ENCODE results near the gene FAM20A. TPM values are rescaled to one million over a fixed set of nuclear protein-coding genes. Genes with fewer than 3 reads are reported as not detected.
"Not testable (repeated sequence)": the region's sequence is repeated elsewhere in the genome, so short reads cannot be mapped to it uniquely, and the experiment has no call there.

Gene FAM20A
- total RNA-seq, 2 donors from 2014 or later: under 0.01 to 1.3 TPM

DNA sequence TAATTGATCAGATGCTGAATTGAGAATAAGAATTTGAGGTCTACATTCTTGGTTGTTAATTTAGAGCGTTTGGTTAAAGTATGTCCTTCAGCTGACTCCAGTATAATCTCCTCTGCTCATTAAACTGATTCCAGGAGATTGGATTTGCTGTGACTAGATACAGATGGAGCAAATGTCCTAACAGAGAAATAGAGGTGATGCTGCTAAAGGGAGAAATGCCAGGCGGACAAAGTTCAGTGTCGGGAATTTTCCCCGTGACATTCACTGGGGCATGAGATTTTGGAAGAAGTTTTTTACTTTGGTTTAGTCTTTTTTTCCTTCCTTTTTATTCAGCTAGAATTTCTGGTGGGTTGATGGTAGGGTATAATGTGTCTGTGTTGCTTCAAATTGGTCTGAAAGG, 69.9 kb downstream of the FAM20A start:
- Histone ChIP-seq H3K9me3 (no peaks in the 10 kb centered on the region), H3K27me3 (no peaks in the 10 kb centered on the region), H3K36me3 (replicated peaks in 1 of 2; ENCODE audit: insufficient read depth in 1 of 2, low read depth in 2 of 2) (peaks cover 12 to 28% of the 10 kb centered on the region in 2 donors), H3K4me1 (peaks cover 23% of the 10 kb centered on the region), H3K4me3 (no peak overlapping the region), H3K27ac (no peak overlapping the region)
- 84 to 90% methylated on average over 4 of the region's 4 CpGs for WGBS, 2 donors
- TF ChIP-seq POLR2A (IDR thresholded peaks at IDR 0.05) (no peak), CTCF (IDR thresholded peaks at IDR 0.05) (no peak)
- DNase-seq (no peak), ATAC-seq (no peak)
- intact Hi-C loops (cut with DNase I): loop anchor here (10.0 kb wide), 1 partner anchor 224 kb away; no protein-coding TSS in a partner anchor

DNA sequence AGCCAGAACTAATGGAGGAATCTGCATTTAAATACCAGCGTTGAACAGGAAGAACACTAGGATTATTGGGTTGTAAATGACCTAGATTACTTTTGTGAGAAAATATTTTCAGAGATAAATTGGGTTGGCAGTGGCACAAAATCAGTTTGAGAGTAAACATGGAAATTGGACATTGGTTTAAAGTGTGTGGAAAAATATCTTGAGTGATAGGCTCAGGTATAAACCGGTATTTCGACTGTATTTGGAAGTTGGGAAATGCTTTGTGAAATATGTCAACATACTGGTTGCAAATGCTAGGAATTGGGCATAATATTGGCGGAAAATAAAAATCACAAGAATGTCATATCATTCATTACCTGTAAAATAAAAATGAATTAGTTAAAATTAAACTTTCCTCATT, 73.9 kb downstream of the FAM20A start:
- no peaks in the 10 kb centered on the region for H3K27me3 ChIP-seq
- no peaks in the 10 kb centered on the region for H3K9me3 ChIP-seq
- intact Hi-C loops (cut with DNase I): no loop called here
- ATAC-seq (peak; percentile 85), DNase-seq (peak in 1 of 4 donors; percentile 33)
- H3K27ac ChIP-seq: peak overlapping the region in 3 of 4 donors; percentile 20 to 72 (median 30)
- peaks cover 26% of the 10 kb centered on the region for H3K4me1 ChIP-seq
- H3K36me3 ChIP-seq (replicated peaks in 1 of 2; ENCODE audit: insufficient read depth in 1 of 2, low read depth in 2 of 2): peaks cover 12 to 38% of the 10 kb centered on the region in 2 donors
- 13 to 22% methylated on average over 4 of the region's 4 CpGs for WGBS, 2 donors
- TF ChIP-seq CTCF (IDR thresholded peaks at IDR 0.05) (no peak), POLR2A (IDR thresholded peaks at IDR 0.05) (no peak)
- H3K4me3 ChIP-seq: no peak overlapping the region

- peaks cover 26% of the 10 kb centered on the region for H3K4me1 ChIP-seq
- no peaks in the 10 kb centered on the region for H3K9me3 ChIP-seq
- 66 to 73% methylated on average over 3 of the region's 3 CpGs for WGBS, 2 donors
- H3K36me3 ChIP-seq (replicated peaks in 1 of 2; ENCODE audit: insufficient read depth in 1 of 2, low read depth in 2 of 2): peaks cover 12 to 38% of the 10 kb centered on the region in 2 donors
- TF ChIP-seq CTCF (IDR thresholded peaks at IDR 0.05) (no peak), POLR2A (IDR thresholded peaks at IDR 0.05) (no peak)
- no peak for ATAC-seq
- DNase-seq: no peak
- intact Hi-C loops (cut with DNase I): no loop called here
- H3K27ac ChIP-seq: peak overlapping the region in 3 of 4 donors; percentile 20 to 72 (median 30)
- H3K27me3 ChIP-seq: no peaks in the 10 kb centered on the region
- H3K4me3 ChIP-seq: no peak overlapping the region
These were observed 74.6 kb downstream of the FAM20A start for GRCh38 chr17:68526548-68526947.

DNA sequence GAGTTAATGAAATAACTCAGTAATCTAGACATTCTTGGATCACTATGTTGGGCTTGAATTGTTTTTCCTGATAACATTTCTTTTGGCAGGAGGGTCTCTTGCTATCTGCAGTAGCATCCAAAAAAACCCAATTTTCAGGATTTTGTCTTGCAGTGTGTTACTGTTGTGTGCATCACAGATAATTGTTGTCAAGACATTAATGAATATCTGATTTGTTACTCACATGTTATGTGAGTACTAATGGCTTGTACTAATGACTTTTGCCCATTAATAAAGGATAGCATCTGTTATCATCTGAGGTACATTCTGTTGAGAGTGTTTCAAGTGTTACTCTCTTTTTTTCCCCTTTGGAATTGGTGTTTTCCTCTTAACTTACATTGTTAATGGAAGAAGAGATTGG, 78.9 kb downstream of the FAM20A start:
- ATAC-seq (no peak), DNase-seq (no peak)
- H3K4me3 ChIP-seq: no peak overlapping the region
- peaks cover 0 to 17% of the 10 kb centered on the region in 2 donors for H3K36me3 ChIP-seq (replicated peaks in 1 of 2; ENCODE audit: insufficient read depth in 1 of 2, low read depth in 2 of 2)
- H3K9me3 ChIP-seq: no peaks in the 10 kb centered on the region
- H3K27ac ChIP-seq: no peak overlapping the region
- no peak for TF ChIP-seq CTCF (IDR thresholded peaks at IDR 0.05)
- no peak for TF ChIP-seq POLR2A (IDR thresholded peaks at IDR 0.05)
- H3K27me3 ChIP-seq: no peaks in the 10 kb centered on the region
- intact Hi-C loops (cut with DNase I): no loop called here
- peaks cover 23% of the 10 kb centered on the region for H3K4me1 ChIP-seq

GRCh38 chr17:68519911-68520310, 81.3 kb downstream of the FAM20A start:
- no peak for DNase-seq
- Histone ChIP-seq H3K36me3 (replicated peaks in 1 of 2; ENCODE audit: insufficient read depth in 1 of 2, low read depth in 2 of 2) (peaks cover 0 to 12% of the 10 kb centered on the region in 2 donors), H3K9me3 (no peaks in the 10 kb centered on the region), H3K27ac (no peak overlapping the region), H3K4me3 (no peak overlapping the region), H3K4me1 (peaks cover 16% of the 10 kb centered on the region), H3K27me3 (no peaks in the 10 kb centered on the region)
- ATAC-seq: no peak
- intact Hi-C loops (cut with DNase I): no loop called here
- TF ChIP-seq CTCF (IDR thresholded peaks at IDR 0.05) (no peak), POLR2A (IDR thresholded peaks at IDR 0.05) (no peak)
- WGBS, 2 donors: 86 to 90% methylated on average over 1 of the region's 1 CpG

DNA sequence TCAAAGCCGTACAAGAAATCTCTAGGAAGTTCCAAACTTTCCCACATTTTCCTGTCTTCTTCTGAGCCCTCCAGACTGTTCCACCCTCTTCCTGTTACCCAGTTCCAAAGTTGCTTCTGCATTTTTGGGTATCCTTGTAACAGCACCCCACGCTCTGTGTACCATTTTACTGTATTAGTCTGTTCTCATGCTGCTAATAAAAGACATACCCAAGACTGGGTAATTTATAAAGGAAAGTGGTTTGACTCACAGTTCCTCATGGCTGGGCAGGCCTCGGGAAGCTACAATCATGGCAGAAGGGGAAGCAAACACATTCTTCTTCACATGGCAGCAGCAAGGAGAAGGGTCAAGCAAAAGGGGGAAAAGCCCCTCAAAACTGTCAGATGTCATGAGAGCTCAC, 82.1 kb downstream of the FAM20A start:
- 83 to 96% methylated on average over 3 of the region's 3 CpGs for WGBS, 2 donors
- ATAC-seq; H3K27me3 ChIP-seq; DNase-seq; H3K27ac ChIP-seq; intact Hi-C loops (cut with DNase I); H3K4me3 ChIP-seq; H3K9me3 ChIP-seq; H3K36me3 ChIP-seq (replicated peaks in 1 of 2; ENCODE audit: insufficient read depth in 1 of 2, low read depth in 2 of 2): not testable (repeated sequence)
- H3K4me1 ChIP-seq: peaks cover 24% of the 10 kb centered on the region
